BLaER1 treated with 17β-estradiol and CSF1 and Interleukin-3, amounts not matched to agents 10 nM and 100 nM (cell line): ENCODE data around the gene KLHL35.
A peak's percentile ranks its signal among the peaks of the same experiment; 100 is the strongest.

Experiments used
- H3K27ac ChIP-seq, 11 experiments: shearing (Covaris generic); formaldehyde crosslinking; 2 replicates each; pipeline ENCODE4 v1.8.1; 2022
- H3K27me3 ChIP-seq, 11 experiments: shearing (Covaris generic); formaldehyde crosslinking; 2 replicates each; pipeline ENCODE4 v1.8.1; 2022
- H3K36me3 ChIP-seq, 11 experiments: shearing (Covaris generic); formaldehyde crosslinking; 2 replicates each; pipeline ENCODE4 v1.8.1; 2022
- H3K4me1 ChIP-seq, 10 experiments: shearing (Covaris generic); formaldehyde crosslinking; 2 replicates each; pipeline ENCODE4 v1.8.1; 2022
- H3K4me2 ChIP-seq, 11 experiments: shearing (Covaris generic); formaldehyde crosslinking; 2 replicates each; pipeline ENCODE4 v1.8.1; 2022
- H3K4me3 ChIP-seq, 10 experiments: shearing (Covaris generic); formaldehyde crosslinking; 2 replicates each; pipeline ENCODE4 v1.8.1; 2022
- H3K9ac ChIP-seq, 11 experiments: shearing (Covaris generic); formaldehyde crosslinking; 2 replicates each; pipeline ENCODE4 v1.8.1; 2022
- H3K9me3 ChIP-seq, 11 experiments: shearing (Covaris generic); formaldehyde crosslinking; replicated peaks in 1 of 11; 2 replicates each; pipeline ENCODE4 v1.8.1; 2022
- H4K20me1 ChIP-seq, 11 experiments: shearing (Covaris generic); formaldehyde crosslinking; 2 replicates each; pipeline ENCODE4 v1.8.1; 2022
- Cebpa-rat ChIP-seq, 11 experiments: shearing (Covaris generic); IDR thresholded peaks; 2 replicates each; pipeline ENCODE4 v1.8.1; 2022

The KLHL35 gene

DNA sequence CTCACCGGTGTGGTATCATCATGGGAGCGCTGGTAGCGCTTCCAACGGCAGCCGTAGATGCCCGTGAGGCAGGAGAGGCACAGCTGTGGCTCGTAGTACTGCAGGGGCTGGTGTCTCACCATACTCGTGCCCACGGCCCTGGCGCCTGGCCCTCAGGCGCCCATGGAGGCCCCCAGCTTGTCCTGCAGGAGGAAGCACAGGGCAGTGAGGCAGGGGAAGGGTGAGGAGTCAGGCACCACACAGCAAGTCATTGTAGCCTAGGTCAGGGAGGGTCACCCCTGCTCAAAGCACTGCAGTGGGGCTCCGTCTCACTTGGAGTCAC is 44.6 kb upstream of the KLHL35 start:
- H3K9ac ChIP-seq: no peak overlapping the region; a peak in 1 of 22 replicates
- TF ChIP-seq Cebpa-rat (IDR thresholded peaks at IDR 0.05): no peak

DNA sequence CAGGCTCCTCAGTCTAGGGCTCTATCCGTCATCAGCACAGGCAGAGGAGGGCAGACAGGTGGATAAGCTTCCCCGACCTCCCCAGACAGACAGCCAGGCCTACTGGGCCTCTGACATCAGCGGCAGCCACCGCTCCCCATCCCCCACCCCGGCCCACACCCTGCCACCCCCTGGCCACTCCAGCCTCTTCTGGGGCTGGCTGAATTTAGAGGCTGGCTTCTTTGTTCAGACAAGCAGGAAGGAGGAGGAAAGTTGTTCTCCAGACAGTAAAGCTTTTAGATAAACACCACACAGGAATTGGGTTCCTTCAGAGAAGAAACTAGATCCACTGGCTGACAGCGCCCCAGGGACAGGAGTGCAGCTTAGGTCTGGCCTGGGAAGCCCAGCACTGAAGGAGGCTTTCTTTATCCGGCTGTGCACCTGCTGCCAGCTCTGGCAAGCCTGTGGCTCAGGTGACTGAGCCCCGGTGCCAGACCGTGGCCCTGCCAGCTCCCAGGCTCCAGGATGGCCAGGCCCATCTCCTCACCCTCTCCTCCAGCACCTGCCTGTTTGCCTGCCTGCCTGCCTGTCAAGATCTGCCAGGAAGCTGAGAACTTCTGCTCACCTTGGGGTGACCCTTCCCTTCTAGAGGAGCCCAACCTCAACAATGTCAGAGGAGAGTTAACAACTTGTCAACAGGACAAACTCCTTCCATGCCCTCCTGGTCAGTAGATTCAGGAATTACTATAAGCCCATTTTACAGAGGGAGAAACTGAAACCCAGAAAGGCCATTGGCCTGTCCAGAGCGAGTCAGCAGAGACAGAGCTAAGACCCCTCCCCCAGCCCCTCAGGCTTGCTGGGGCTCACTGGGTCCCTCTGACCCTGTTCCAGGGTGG is 44.0 kb upstream of the KLHL35 start:
- Histone ChIP-seq H3K9ac (peak overlapping the region in 4 of 11 experiments; percentile 9 to 67 (median 66); a peak in 5 of 22 replicates), H3K27ac (peak overlapping the region in 8 of 11 experiments; percentile 66 to 88 (median 78); a peak in 15 of 22 replicates), H4K20me1 (peaks cover 0 to 2% (median 0%) of the 10 kb centered on the region in 11 experiments; a peak in 1 of 22 replicates)

More for the DNA sequence above, 44.6 kb upstream of the KLHL35 start:
- Histone ChIP-seq H3K27me3 (no peaks in the 10 kb centered on the region), H3K4me2 (peak overlapping the region in 8 of 11 experiments; percentile 1 to 35 (median 14); a peak in 7 of 22 replicates), H3K36me3 (no peaks in the 10 kb centered on the region; a peak in 2 of 22 replicates), H3K27ac (peak overlapping the region in 5 of 11 experiments; percentile 25 to 88 (median 26); a peak in 8 of 22 replicates), H4K20me1 (peaks cover 0 to 8% (median 0%) of the 10 kb centered on the region in 11 experiments; a peak in 2 of 22 replicates), H3K4me3 (no peak overlapping the region), H3K9me3 (no peaks in the 10 kb centered on the region), H3K4me1 (peaks cover 38 to 75% (median 50%) of the 10 kb centered on the region in 10 experiments)

DNA sequence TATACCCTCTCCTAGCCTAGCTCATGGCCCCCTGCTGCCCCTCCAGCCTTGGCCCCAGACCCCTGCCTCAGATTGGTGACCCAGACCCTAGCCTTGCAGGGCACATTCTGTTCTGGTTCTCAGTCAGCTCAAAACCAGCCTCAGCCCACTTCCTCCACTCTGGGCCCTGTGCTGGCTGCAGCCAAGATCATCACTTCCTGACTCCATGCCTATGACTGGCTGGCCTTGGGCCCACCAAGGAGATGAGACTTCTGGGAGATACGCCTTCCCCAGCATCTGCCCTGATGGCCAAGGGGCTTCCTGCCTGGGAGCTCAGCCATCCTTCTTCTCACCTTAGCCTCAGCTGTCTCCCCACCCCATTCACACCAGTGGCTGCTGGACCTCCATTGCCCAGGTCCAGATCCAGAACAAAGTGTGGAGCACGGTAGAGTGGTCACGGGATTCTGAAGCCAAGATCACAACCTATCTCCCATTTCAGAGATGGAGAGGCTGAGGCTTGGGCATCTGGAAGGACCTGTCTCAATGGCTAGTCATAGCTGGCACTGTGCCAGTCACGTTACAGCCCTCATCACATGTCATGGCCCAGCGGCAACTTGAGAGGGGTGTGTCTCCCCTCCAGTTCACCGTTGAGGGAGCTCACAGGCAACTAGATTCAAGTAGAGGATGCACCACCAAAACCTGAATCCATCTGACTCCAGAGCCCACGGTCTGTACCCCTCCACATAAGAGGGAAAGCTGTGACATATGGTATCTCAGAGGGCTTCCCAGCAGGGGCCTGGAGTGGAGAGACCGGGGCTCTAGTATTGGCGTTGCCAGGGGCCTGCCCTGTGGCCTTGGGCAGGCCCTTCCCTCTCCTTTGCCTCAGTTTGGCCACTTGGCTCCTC is 43.0 kb upstream of the KLHL35 start:
- H3K4me1 ChIP-seq: peaks cover 31 to 65% (median 49%) of the 10 kb centered on the region in 10 experiments
- H4K20me1 ChIP-seq: no peaks in the 10 kb centered on the region; a peak in 1 of 22 replicates
- no peaks in the 10 kb centered on the region for H3K9me3 ChIP-seq
- TF ChIP-seq Cebpa-rat (IDR thresholded peaks at IDR 0.05): no peak
- H3K4me2 ChIP-seq: peak overlapping the region; percentile 68 to 90 (median 78)
- no peaks in the 10 kb centered on the region for H3K27me3 ChIP-seq
- H3K36me3 ChIP-seq: no peaks in the 10 kb centered on the region; a peak in 2 of 22 replicates
- H3K9ac ChIP-seq: peak overlapping the region in 9 of 11 experiments; percentile 29 to 67 (median 65); a peak in 15 of 22 replicates
- H3K27ac ChIP-seq: peak overlapping the region; percentile 11 to 88 (median 74); a peak in 21 of 22 replicates
- H3K4me3 ChIP-seq: peak overlapping the region in 2 of 10 experiments; percentile 23 to 54; a peak in 4 of 20 replicates

More for the DNA sequence above, 44.0 kb upstream of the KLHL35 start:
- H3K4me2 ChIP-seq: peak overlapping the region; percentile 1 to 90 (median 78); a peak in 13 of 22 replicates
- no peak overlapping the region for H3K4me3 ChIP-seq
- H3K27me3 ChIP-seq: no peaks in the 10 kb centered on the region
- peaks cover 38 to 69% (median 48%) of the 10 kb centered on the region in 10 experiments for H3K4me1 ChIP-seq
- no peaks in the 10 kb centered on the region for H3K9me3 ChIP-seq
- H3K36me3 ChIP-seq: no peaks in the 10 kb centered on the region; a peak in 2 of 22 replicates
- no peak for TF ChIP-seq Cebpa-rat (IDR thresholded peaks at IDR 0.05)

DNA sequence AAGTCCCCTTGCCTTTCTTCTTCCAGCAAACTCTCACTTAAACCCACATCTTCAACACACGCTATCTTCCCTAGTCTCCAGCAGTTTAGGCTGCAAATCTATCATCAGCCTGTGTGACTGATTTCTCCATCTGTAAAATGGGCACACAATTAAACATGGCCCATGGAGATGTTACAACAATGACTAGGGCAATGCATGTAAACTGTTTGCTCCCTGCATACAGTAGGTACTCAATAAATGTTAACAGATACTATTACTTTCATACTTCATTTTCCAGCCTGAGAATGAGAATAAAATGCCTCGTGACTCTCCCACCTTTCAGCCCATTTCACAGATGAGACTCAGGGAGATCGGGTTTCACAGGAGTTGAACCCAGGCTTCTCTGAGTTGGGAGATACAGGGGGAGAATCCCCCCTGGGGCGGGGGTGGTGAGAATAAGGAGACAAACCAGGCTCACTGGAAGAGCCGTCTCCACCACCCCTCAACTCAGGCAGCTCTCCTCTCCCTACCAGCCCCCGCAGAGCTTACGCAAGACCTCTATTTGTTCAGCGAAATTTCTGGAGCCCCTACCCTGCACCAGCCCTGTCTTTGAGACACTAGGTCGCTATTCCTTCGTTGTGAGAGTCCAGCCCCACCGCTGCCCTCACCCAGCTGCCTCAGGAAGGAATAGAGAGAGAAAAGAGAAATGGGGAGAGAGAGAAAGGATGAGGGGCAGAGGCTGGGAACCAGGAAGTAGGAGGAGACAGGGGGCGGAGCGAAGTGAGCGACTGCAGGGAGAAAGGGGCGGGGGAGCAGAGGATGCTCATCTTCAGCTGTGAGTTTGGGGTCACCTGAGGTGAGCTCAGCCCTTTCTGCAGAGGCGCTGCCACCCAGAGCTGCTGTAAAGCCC is 42.1 kb upstream of the KLHL35 start:
- Histone ChIP-seq H3K4me2 (peak overlapping the region; percentile 68 to 90 (median 78)), H3K36me3 (no peaks in the 10 kb centered on the region; a peak in 2 of 22 replicates), H3K4me3 (peak overlapping the region in 2 of 10 experiments; percentile 23 to 54; a peak in 4 of 20 replicates)

DNA sequence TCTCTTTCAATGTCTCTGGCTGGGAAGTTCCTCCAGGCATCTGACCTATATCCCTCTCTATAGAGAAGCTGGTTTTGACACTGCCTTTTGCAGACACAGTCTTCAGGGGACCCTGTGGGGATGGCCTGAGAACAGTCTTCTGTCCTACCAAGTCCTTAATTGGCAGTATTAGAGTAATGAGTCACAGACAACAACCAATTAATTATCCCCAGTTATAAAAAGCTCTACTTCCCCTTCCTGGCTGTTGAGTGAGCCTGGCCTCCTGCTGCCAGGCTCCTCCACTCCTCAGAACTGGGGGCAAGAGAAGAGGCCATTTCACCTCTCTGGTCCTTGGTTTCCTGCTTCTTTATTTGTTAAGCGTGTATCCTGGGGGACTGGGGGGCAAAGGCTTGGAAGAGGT is 41.2 kb upstream of the KLHL35 start:
- Histone ChIP-seq H3K4me3 (no peak overlapping the region), H3K9me3 (no peaks in the 10 kb centered on the region), H4K20me1 (no peaks in the 10 kb centered on the region), H3K4me1 (peaks cover 34 to 71% (median 62%) of the 10 kb centered on the region in 10 experiments), H3K9ac (peak overlapping the region in 9 of 11 experiments; percentile 16 to 67 (median 49); a peak in 14 of 22 replicates), H3K27me3 (no peaks in the 10 kb centered on the region), H3K4me2 (peak overlapping the region; percentile 68 to 90 (median 78)), H3K27ac (peak overlapping the region in 10 of 11 experiments; percentile 44 to 88 (median 76); a peak in 20 of 22 replicates), H3K36me3 (no peaks in the 10 kb centered on the region; a peak in 2 of 22 replicates)
- no peak for TF ChIP-seq Cebpa-rat (IDR thresholded peaks at IDR 0.05)

More for the DNA sequence above, 42.1 kb upstream of the KLHL35 start:
- TF ChIP-seq Cebpa-rat (IDR thresholded peaks at IDR 0.05): peak in 9 of 11 experiments; percentile 61 to 92 (median 83); a peak in 18 of 22 replicates
- Histone ChIP-seq H4K20me1 (no peaks in the 10 kb centered on the region), H3K27me3 (no peaks in the 10 kb centered on the region), H3K4me1 (peaks cover 31 to 64% (median 55%) of the 10 kb centered on the region in 10 experiments), H3K27ac (peak overlapping the region; percentile 11 to 88 (median 74); a peak in 21 of 22 replicates), H3K9ac (peak overlapping the region in 9 of 11 experiments; percentile 29 to 67 (median 65); a peak in 16 of 22 replicates), H3K9me3 (no peaks in the 10 kb centered on the region)

- no peak overlapping the region for H3K4me3 ChIP-seq
- no peaks in the 10 kb centered on the region for H3K27me3 ChIP-seq
- H4K20me1 ChIP-seq: no peaks in the 10 kb centered on the region
- H3K4me1 ChIP-seq: peaks cover 35 to 76% (median 68%) of the 10 kb centered on the region in 10 experiments
- H3K9ac ChIP-seq: peak overlapping the region in 2 of 11 experiments; percentile 15 to 66; a peak in 2 of 22 replicates
- peak overlapping the region in 8 of 11 experiments; percentile 44 to 88 (median 78); a peak in 11 of 22 replicates for H3K27ac ChIP-seq
- no peaks in the 10 kb centered on the region for H3K9me3 ChIP-seq
- peak overlapping the region in 9 of 11 experiments; percentile 68 to 90 (median 78); a peak in 15 of 22 replicates for H3K4me2 ChIP-seq
- H3K36me3 ChIP-seq: no peaks in the 10 kb centered on the region; a peak in 2 of 22 replicates
- TF ChIP-seq Cebpa-rat (IDR thresholded peaks at IDR 0.05): no peak
Observed at GRCh38 chr11:75473684-75474083, 40.7 kb upstream of the KLHL35 start.

- H3K9ac ChIP-seq: no peak overlapping the region
- no peak overlapping the region for H3K4me3 ChIP-seq
- H3K4me2 ChIP-seq: no peak overlapping the region; a peak in 1 of 22 replicates
- H3K27me3 ChIP-seq: no peaks in the 10 kb centered on the region
- H4K20me1 ChIP-seq: no peaks in the 10 kb centered on the region
- no peaks in the 10 kb centered on the region for H3K9me3 ChIP-seq
- H3K4me1 ChIP-seq: peaks cover 35 to 84% (median 74%) of the 10 kb centered on the region in 10 experiments
- no peaks in the 10 kb centered on the region; a peak in 2 of 22 replicates for H3K36me3 ChIP-seq
- TF ChIP-seq Cebpa-rat (IDR thresholded peaks at IDR 0.05): no peak
- no peak overlapping the region for H3K27ac ChIP-seq
Observed at GRCh38 chr11:75472081-75472732, 39.2 kb upstream of the KLHL35 start.
